ENCODE measurements around the gene UBE2F.
"Not testable (repeated sequence)": the region's sequence is repeated elsewhere in the genome, so short reads cannot be mapped to it uniquely, and the experiment has no call there.

The UBE2F gene

GRCh38 chr2:238023608-238024007 is 56.8 kb downstream of the UBE2F start:
- DNase-seq, result no peak

DNA sequence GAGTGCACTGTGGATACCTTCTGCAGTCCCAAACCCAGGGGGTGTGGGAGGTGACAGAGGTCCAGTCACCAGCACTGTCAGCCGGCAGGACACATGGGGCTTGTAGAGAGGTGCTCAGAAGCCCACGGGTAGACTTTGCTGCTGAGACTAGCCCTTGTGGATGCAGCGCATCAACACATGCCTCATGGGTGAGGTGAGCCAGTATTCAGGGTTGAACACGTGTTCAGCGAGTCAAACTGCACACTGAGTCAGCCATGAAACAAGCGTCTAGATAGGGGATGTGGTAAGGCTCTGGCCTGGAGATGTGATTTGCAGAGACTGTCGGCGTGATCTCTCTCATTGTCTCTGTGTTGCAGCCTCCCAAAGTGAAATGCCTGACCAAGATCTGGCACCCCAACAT is 58.2 kb downstream of the UBE2F start:
- no peak for DNase-seq

- DNase-seq, result no peak
Measured at GRCh38 chr2:238025741-238026360, 59.0 kb downstream of the UBE2F start.

DNA sequence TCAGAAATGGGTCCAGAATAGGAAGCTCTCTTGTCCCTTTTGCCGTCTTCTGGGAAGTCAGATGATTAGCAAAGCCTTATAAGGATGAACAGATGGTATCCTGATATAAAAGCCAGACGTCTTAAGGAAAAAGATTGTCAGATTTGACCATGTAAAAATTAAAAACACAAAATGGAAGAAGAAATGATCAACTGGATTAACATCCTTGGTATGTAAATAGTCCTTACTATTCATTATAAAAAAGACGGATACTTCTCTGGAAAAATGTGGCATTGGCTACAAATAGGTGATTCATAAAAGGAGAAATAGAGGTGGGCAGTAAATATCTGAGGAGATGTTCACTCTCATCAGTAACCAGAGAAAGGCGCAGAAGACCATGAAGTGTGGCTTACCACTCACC is 60.2 kb downstream of the UBE2F start:
- DNase-seq, result no peak

GRCh38 chr2:238027591-238028415 is 61.0 kb downstream of the UBE2F start:
- DNase-seq, result no peak

DNA sequence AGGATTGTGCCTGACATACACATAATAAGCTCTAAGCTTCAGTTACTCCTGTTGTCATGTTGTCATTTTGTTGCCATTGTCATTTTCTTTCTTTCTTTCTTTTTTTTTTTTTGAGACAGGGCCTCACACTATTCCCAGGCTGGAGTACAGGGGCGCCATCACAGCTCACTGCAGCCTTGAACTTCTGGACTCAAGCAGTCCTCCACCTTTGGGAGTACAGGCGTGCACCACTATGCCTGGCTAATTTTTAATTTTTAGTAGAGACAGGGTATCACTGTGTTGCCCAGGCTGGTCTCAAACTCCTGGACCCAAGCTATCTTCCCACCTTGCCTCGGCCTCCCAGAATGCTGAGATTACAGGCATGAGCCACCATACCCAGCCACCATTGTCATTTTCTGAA is 63.0 kb downstream of the UBE2F start:
- no peak for DNase-seq

DNA sequence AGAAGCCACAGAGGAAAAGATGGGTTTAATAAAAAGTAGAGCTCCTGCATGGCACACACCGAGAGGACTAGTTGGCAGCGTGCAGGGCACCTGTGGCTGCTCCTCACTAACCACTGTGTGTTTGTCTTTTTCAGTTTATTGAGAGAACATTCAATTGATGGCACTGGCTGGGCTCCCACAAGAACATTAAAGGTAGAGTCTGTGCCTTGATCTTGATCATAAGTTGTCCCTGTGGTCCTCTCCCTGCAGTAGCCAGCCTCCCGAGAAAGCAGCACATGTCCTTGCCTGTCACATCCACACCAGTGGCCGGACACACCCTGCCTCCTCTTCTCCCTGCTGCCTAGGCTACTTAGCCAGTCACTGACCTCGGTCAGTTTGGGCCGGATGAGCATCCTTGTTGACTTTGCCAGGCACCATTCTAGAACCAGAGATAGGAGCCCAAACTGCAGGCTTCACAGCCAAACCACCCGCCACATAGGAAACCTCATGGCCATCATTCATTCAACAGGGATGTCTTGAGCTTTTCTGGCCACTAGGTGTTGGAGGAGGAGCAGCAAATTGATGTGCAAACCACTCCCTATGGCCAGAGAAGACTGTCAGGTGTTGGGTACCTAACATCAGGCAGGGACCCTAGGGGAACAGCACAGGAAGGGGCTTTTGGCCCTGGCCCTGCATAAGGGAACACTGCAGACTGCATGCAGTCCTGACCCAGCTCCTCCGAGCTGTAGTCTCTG is 63.8 kb downstream of the UBE2F start:
- DNase-seq, result no peak

GRCh38 chr2:238031751-238032150 is 64.9 kb downstream of the UBE2F start:
- no peak for DNase-seq

GRCh38 chr2:238032755-238033337 is 66.0 kb downstream of the UBE2F start:
- DNase-seq, result no peak

GRCh38 chr2:238033991-238034390 is 67.2 kb downstream of the UBE2F start:
- not testable (repeated sequence) for DNase-seq

GRCh38 chr2:238038203-238038602 is 71.4 kb downstream of the UBE2F start:
- DNase-seq, result no peak

- no peak for DNase-seq
Measured at GRCh38 chr2:238039151-238039550, 72.3 kb downstream of the UBE2F start.

- DNase-seq, result no peak
Measured at GRCh38 chr2:238039985-238040384, 73.2 kb downstream of the UBE2F start.

DNA sequence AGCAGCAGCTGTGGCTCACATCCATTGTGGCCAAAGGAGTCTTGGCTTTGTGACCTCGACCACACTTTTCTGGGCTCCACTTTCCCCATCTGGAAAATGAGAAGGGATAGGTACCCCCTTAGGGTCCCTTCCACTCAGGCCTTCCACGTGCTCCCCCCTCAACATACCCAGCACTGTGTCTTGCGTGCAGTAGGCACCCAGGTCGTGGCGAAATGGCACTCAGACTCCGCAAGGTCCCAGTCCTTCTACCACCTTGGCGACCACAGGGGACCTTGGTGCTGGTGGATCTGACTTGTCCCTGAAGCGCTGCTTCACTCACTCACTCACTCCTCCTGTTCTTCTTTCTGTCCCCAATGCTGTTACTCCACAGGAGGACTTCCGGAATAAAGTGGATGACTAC is 74.1 kb downstream of the UBE2F start:
- no peak for DNase-seq

DNA sequence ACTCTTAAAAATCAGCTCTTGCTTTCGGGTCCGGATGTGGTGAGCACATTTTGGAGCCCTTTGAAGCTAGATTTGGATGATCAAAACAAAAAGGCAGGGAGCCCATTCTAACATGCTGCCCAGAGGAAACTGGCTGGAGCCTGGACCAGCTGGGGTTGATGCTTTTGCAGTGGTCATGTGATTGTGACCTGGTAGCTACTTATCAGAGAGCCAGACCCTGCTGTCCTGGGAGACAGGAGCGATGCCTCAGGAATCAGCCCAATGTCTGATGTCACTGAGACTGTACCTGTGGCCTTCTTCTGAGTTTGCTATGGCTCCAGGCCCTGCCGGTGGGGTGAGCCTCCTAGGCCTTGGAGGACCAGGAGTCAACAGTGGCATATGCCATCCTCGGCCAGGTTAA is 75.3 kb downstream of the UBE2F start:
- no peak for DNase-seq

DNA sequence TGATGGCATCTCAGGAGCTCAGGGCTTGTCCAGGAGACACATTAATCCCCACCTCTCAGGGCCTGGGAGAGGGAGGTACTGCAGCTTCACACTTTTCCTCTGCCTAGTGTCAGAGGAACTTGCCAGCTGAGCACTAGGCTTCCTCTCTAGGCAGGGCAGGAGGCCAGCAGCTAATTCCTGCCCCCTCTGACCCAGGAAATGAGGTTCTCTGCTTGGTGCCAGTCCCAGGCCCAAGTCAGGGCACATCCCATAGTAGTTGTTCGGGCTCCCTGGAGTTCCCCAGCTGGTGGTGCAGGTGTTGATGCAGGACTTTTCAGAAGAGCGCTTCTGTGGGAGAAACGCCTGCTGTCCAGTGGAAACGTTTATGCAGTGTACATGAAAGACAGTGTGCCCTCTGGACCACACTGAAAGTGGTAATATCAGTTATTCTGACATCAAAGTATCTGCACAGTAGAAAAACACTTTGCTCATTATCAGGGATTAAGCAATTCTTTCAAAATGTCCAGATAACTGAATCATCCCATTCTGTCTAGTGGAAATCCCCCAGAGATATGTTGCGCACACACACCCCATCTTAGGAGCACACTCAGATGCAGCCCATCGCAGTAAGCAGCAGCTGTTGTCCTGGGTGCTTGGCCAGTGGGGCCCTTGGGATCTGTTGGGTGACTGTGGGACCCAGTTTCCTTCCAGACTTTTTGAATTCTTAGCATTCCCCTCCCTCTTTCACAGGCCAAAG is 76.2 kb downstream of the UBE2F start:
- no peak for DNase-seq

- no peak for DNase-seq
Measured at GRCh38 chr2:238043851-238044250, 77.0 kb downstream of the UBE2F start.

GRCh38 chr2:238045575-238045974 is 78.8 kb downstream of the UBE2F start:
- no peak for DNase-seq

DNA sequence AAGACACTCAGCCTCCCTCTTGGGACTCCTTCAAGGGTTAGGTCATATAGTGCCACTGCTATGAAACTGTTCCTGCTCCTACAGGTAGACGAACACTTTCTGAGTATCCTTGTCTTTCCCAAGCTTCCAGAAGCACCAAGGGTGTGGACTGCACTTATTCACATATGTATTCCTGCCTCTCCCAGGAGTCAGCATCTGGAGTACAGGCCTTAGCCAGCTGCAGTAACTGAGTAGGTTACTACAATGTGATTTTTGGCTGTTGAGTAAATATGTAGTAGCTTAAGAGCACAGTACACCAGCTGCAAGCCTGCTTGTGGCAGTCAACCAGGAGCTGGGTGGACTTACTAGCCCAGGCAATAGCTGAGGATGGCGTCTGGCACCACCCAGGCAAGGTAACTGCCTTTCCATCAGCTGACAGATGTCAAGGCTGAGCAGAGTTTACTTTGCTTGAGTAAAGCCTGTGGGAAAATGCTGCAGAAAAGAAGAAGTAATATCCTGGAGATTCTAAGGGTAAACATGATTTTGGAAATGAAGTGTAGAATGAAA is 80.0 kb downstream of the UBE2F start:
- no peak for DNase-seq

GRCh38 chr2:238053191-238053776 is 86.5 kb downstream of the UBE2F start:
- no peak for DNase-seq

DNA sequence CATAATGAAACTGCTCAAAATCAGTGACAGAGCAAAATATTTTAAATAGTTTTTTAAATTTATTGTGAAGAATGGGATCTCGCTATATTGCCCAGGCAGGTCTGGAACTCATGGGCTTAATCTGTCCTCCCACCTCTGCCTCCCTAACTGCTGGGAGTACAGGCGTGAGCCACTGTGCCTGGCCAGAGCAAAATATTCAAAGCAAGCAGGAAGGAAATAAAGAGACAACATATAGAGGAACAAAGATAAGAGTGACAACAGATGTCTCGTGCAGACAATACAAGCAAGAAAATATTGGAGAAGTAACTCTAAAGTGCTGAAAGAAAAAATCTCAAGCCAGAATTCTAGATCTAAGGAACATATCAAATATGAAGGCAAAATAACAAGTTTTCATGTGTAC is 89.0 kb downstream of the UBE2F start:
- no peak for DNase-seq

All from right forelimb (tissue), 1 donor.